Colon (tissue), 2 donors: Measurements from ENCODE around the gene ASB16.

Source experiments
- FAIRE-seq: peaks from 2 replicates; lab custom pipeline; 2012; peaks lifted over from hg19 to GRCh38; lab: Jason Lieb, UNC
- donor health status: control.
- donor health status: control.

The ASB16 gene

GRCh38 chr17:44188576-44189403, 18.3 kb downstream of the ASB16 start:
- FAIRE-seq: no peak

- no peak for FAIRE-seq
Observed at GRCh38 chr17:44190481-44190880, 20.0 kb downstream of the ASB16 start.

GRCh38 chr17:44191369-44191768, 20.9 kb downstream of the ASB16 start:
- FAIRE-seq: no peak

GRCh38 chr17:44191941-44192496, 21.5 kb downstream of the ASB16 start:
- no peak for FAIRE-seq

- FAIRE-seq: no peak
Observed at GRCh38 chr17:44192750-44193149, 22.2 kb downstream of the ASB16 start.

- no peak for FAIRE-seq
Observed at GRCh38 chr17:44193326-44194084, 23.0 kb downstream of the ASB16 start.

- FAIRE-seq: no peak
Observed at GRCh38 chr17:44197107-44197506, 26.6 kb downstream of the ASB16 start.

- no peak for FAIRE-seq
Observed at GRCh38 chr17:44197980-44198720, 27.6 kb downstream of the ASB16 start.

GRCh38 chr17:44198721-44199552, 28.4 kb downstream of the ASB16 start:
- no peak for FAIRE-seq

- no peak for FAIRE-seq
Observed at GRCh38 chr17:44199553-44200477, 29.3 kb downstream of the ASB16 start, which contains the start of gene ATXN7L3. ATXN7L3 (minus strand) TSS chr17:44199884; CDS start chr17:44198070, 1,814 bp downstream.

GRCh38 chr17:44200478-44201155, 30.1 kb downstream of the ASB16 start:
- no peak for FAIRE-seq

GRCh38 chr17:44202756-44203155, 32.3 kb downstream of the ASB16 start:
- no peak for FAIRE-seq

- no peak for FAIRE-seq
Observed at GRCh38 chr17:44203731-44204440, 33.4 kb downstream of the ASB16 start.

- FAIRE-seq: no peak
Observed at GRCh38 chr17:44204441-44204882, 34.0 kb downstream of the ASB16 start.

GRCh38 chr17:44205962-44206824, 35.7 kb downstream of the ASB16 start:
- no peak for FAIRE-seq

- no peak for FAIRE-seq
Observed at GRCh38 chr17:44206825-44207155, 36.3 kb downstream of the ASB16 start.

GRCh38 chr17:44207319-44207718, 36.8 kb downstream of the ASB16 start:
- FAIRE-seq: no peak

GRCh38 chr17:44207743-44208142, 37.2 kb downstream of the ASB16 start:
- no peak for FAIRE-seq
